Activated naive CD8-positive, alpha-beta T cell (primary cell): ENCODE data around the gene RPL41.
"Not testable (repeated sequence)": the region's sequence is repeated elsewhere in the genome, so short reads cannot be mapped to it uniquely, and the experiment has no call there.

ENCODE experiments used
- H3K27ac Mint-ChIP-seq: one replicate; pipeline ENCODE4 v1.8.0; 2021; ENCODE audit warnings: mixed read lengths
- H3K27me3 Mint-ChIP-seq: one replicate; pipeline ENCODE4 v1.8.0; 2021; ENCODE audit warnings: mixed read lengths
- H3K36me3 Mint-ChIP-seq: one replicate; pipeline ENCODE4 v1.8.0; 2021; ENCODE audit warnings: mixed read lengths
- H3K4me1 Mint-ChIP-seq: one replicate; pipeline ENCODE4 v1.8.0; 2021; ENCODE audit warnings: low read depth, mixed read lengths
- H3K4me3 Mint-ChIP-seq: one replicate; pipeline ENCODE4 v1.8.0; 2021; ENCODE audit warnings: mild to moderate bottlenecking, mixed read lengths
- H3K9me3 Mint-ChIP-seq: one replicate; pipeline ENCODE4 v1.8.0; 2021; ENCODE audit warnings: low read depth, mixed read lengths

The RPL41 gene

GRCh38 chr12:56116267-56117081, at the start of gene RPL41:
TSS of gene RPL41 (plus strand) at chr12:56116633.
- H3K9me3 Mint-ChIP-seq, result no peaks in the 10 kb centered on the region
- no peaks in the 10 kb centered on the region for H3K27me3 Mint-ChIP-seq
- peak within 1 kb of the TSS; percentile 97 for H3K4me3 Mint-ChIP-seq
- peaks cover 16% of the 10 kb centered on the region for H3K36me3 Mint-ChIP-seq
- H3K27ac Mint-ChIP-seq, result peak within 1 kb of the TSS; percentile 99
- peaks cover 33% of the 10 kb centered on the region for H3K4me1 Mint-ChIP-seq

- H3K4me1 Mint-ChIP-seq, result no peaks in the 10 kb centered on the region
- H3K27me3 Mint-ChIP-seq, result no peaks in the 10 kb centered on the region
- H3K27ac Mint-ChIP-seq, result no peak overlapping the region
- no peak overlapping the region for H3K4me3 Mint-ChIP-seq
- no peaks in the 10 kb centered on the region for H3K9me3 Mint-ChIP-seq
- H3K36me3 Mint-ChIP-seq, result no peaks in the 10 kb centered on the region
Observed at GRCh38 chr12:56071648-56072047, 44.8 kb upstream of the RPL41 start.

GRCh38 chr12:56074396-56074795, 42.0 kb upstream of the RPL41 start:
- H3K9me3 Mint-ChIP-seq, result no peaks in the 10 kb centered on the region
- H3K27ac Mint-ChIP-seq, result no peak overlapping the region
- no peaks in the 10 kb centered on the region for H3K27me3 Mint-ChIP-seq
- no peaks in the 10 kb centered on the region for H3K36me3 Mint-ChIP-seq
- peaks cover 3% of the 10 kb centered on the region for H3K4me1 Mint-ChIP-seq
- H3K4me3 Mint-ChIP-seq, result no peak overlapping the region

- H3K4me1 Mint-ChIP-seq, H3K9me3 Mint-ChIP-seq, H3K4me3 Mint-ChIP-seq, H3K27me3 Mint-ChIP-seq, H3K27ac Mint-ChIP-seq, H3K36me3 Mint-ChIP-seq: not testable (repeated sequence)
Observed at GRCh38 chr12:56077966-56078365, 38.5 kb upstream of the RPL41 start.

- peak overlapping the region; percentile 82 for H3K4me3 Mint-ChIP-seq
- H3K9me3 Mint-ChIP-seq, result no peaks in the 10 kb centered on the region
- H3K27me3 Mint-ChIP-seq, result no peaks in the 10 kb centered on the region
- peaks cover 9% of the 10 kb centered on the region for H3K4me1 Mint-ChIP-seq
- no peak overlapping the region for H3K27ac Mint-ChIP-seq
- no peaks in the 10 kb centered on the region for H3K36me3 Mint-ChIP-seq
Observed at GRCh38 chr12:56078427-56078826, 38.0 kb upstream of the RPL41 start.

- peak overlapping the region; percentile 82 for H3K4me3 Mint-ChIP-seq
- H3K27ac Mint-ChIP-seq, result no peak overlapping the region
- no peaks in the 10 kb centered on the region for H3K36me3 Mint-ChIP-seq
- peaks cover 9% of the 10 kb centered on the region for H3K4me1 Mint-ChIP-seq
- H3K27me3 Mint-ChIP-seq, result no peaks in the 10 kb centered on the region
- H3K9me3 Mint-ChIP-seq, result no peaks in the 10 kb centered on the region
Observed at GRCh38 chr12:56078931-56079722, 37.3 kb upstream of the RPL41 start.

GRCh38 chr12:56079723-56080555, 36.5 kb upstream of the RPL41 start, which contains the start of gene ERBB3:
TSS of gene ERBB3 (plus strand) at chr12:56080165. CDS start at chr12:56080301, 136 bp downstream.
- H3K4me1 Mint-ChIP-seq, result peaks cover 9% of the 10 kb centered on the region
- no peaks in the 10 kb centered on the region for H3K27me3 Mint-ChIP-seq
- no peaks in the 10 kb centered on the region for H3K9me3 Mint-ChIP-seq
- no peak within 1 kb of the TSS for H3K27ac Mint-ChIP-seq
- peak within 1 kb of the TSS; percentile 82 for H3K4me3 Mint-ChIP-seq
- no peaks in the 10 kb centered on the region for H3K36me3 Mint-ChIP-seq

- Mint-ChIP-seq H3K36me3 (no peaks in the 10 kb centered on the region), H3K4me1 (peaks cover 9% of the 10 kb centered on the region), H3K4me3 (peak overlapping the region; percentile 82), H3K9me3 (no peaks in the 10 kb centered on the region), H3K27ac (no peak overlapping the region), H3K27me3 (no peaks in the 10 kb centered on the region)
Observed at GRCh38 chr12:56080556-56081138, 35.8 kb upstream of the RPL41 start.

- Mint-ChIP-seq H3K27me3 (no peaks in the 10 kb centered on the region), H3K4me1 (peaks cover 9% of the 10 kb centered on the region), H3K9me3 (no peaks in the 10 kb centered on the region), H3K4me3 (peak overlapping the region; percentile 82), H3K36me3 (no peaks in the 10 kb centered on the region), H3K27ac (no peak overlapping the region)
Observed at GRCh38 chr12:56081393-56082347, 34.8 kb upstream of the RPL41 start.

GRCh38 chr12:56082382-56082781, 34.1 kb upstream of the RPL41 start:
- H3K4me1 Mint-ChIP-seq, result peaks cover 9% of the 10 kb centered on the region
- no peak overlapping the region for H3K4me3 Mint-ChIP-seq
- H3K27ac Mint-ChIP-seq, result no peak overlapping the region
- no peaks in the 10 kb centered on the region for H3K27me3 Mint-ChIP-seq
- H3K36me3 Mint-ChIP-seq, result no peaks in the 10 kb centered on the region
- H3K9me3 Mint-ChIP-seq, result no peaks in the 10 kb centered on the region

- H3K4me1 Mint-ChIP-seq, result peaks cover 9% of the 10 kb centered on the region
- H3K9me3 Mint-ChIP-seq, result no peaks in the 10 kb centered on the region
- no peaks in the 10 kb centered on the region for H3K36me3 Mint-ChIP-seq
- no peaks in the 10 kb centered on the region for H3K27me3 Mint-ChIP-seq
- no peak overlapping the region for H3K27ac Mint-ChIP-seq
- H3K4me3 Mint-ChIP-seq, result no peak overlapping the region
Observed at GRCh38 chr12:56082967-56083366, 33.5 kb upstream of the RPL41 start.

GRCh38 chr12:56084958-56085543, 31.4 kb upstream of the RPL41 start:
- no peak overlapping the region for H3K4me3 Mint-ChIP-seq
- H3K27ac Mint-ChIP-seq, result no peak overlapping the region
- H3K27me3 Mint-ChIP-seq, result no peaks in the 10 kb centered on the region
- H3K4me1 Mint-ChIP-seq, result peaks cover 3% of the 10 kb centered on the region
- H3K36me3 Mint-ChIP-seq, result no peaks in the 10 kb centered on the region
- no peaks in the 10 kb centered on the region for H3K9me3 Mint-ChIP-seq

- H3K4me1 Mint-ChIP-seq, result no peaks in the 10 kb centered on the region
- no peak overlapping the region for H3K27ac Mint-ChIP-seq
- no peaks in the 10 kb centered on the region for H3K27me3 Mint-ChIP-seq
- no peak overlapping the region for H3K4me3 Mint-ChIP-seq
- no peaks in the 10 kb centered on the region for H3K36me3 Mint-ChIP-seq
- H3K9me3 Mint-ChIP-seq, result no peaks in the 10 kb centered on the region
Observed at GRCh38 chr12:56086096-56086495, 30.3 kb upstream of the RPL41 start.
